Stimulated activated CD8-positive, alpha-beta memory T cell treated with anti-CD3 and anti-CD28 coated beads, Interleukin-15, amount 100 ng/mL, for 48 hours (primary cell): ENCODE measurements around the gene HHLA2.
A peak's percentile ranks its signal among the peaks of the same experiment; 100 is the strongest.
"Not testable (repeated sequence)": the region's sequence is repeated elsewhere in the genome, so short reads cannot be mapped to it uniquely, and the experiment has no call there.

Experiments used
- DNase-seq, 2 donors: peaks; one replicate each; pipeline ENCODE4 v3.0.0-alpha.2; 2020; ENCODE audit warnings: low read depth in 2 of 2

HHLA2 gene

DNA sequence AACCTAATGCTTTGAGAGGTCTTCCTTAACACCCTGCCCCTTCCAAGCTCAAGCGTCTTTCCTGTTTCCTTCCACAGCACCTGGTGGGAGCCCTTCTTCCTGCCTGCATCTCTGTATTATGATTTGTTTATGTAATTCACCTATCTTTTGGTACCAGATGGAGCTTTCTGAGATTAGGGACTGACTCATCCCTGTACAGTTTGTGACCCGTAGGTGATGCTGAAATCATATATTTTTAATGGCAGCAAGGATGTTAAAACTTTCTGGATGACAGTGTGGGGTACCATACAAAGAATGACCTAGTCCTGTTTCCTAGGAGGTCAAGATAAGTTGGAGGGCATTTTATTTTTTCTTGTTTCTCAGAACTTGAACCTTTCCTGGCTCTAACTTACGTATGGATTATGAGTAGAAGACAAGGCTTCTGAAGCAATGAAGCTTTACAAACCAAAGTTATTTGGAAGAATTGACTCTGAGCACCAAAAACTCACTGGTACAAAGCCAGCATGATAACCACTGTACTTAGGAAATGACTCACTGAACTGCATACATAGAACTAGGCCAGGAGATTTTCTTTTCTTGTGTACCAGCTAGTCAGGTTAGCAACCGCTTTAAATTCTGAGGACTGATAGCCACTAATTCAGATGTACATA lies 46.6 kb downstream of the HHLA2 start:
- no peak for DNase-seq

DNA sequence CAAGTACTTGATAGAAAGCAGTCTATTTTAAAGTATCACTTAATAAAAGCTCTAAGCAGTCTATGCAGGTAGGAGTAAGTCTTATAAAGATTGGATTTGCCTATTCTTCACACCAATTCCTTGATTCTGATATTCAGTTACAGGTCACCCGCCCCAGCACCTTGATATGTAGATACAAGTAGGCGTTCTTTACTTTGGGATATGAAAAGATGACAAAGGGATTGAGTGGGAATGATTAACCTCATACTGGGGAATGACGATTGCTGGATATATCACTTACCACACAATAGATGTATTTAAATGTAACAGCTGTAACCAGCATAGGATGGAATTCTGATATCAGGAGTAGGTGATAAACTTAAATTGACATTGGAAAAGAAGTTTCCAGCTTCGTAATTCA lies 47.1 kb downstream of the HHLA2 start:
- no peak for DNase-seq

DNA sequence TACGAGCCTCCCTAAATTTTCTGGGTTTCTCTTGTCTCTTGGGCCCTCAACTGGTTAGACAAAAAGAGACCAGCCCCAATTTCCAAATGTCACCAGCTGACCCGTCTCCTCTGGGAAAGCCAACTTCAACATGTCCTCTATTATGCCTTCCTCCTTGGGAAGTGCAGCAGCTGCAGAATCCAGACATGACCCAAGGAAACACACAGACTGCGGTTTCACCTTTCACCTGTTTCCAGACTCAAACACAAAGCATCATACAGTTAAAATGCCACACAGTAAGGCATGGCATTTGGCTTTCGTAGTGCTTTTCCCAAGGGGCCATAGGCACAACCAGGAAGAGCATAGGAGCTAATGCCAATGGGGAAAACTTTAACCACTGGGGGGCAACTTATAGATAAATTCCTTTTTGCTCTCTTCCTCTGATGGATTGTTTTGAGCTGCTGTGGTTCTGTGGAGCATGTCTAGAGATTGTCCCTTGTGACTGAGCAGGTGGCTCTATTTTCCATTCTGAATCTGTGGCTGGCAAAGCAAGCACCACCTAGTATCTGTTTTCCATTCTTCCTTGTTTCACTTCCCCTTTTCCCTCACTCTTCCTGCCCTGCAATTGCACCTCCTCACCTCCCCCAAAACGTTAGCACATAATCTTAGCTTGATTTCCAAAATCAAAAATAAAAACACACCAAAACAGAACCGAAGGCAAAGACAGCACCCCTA lies 49.3 kb downstream of the HHLA2 start:
- DNase-seq, result no peak

DNA sequence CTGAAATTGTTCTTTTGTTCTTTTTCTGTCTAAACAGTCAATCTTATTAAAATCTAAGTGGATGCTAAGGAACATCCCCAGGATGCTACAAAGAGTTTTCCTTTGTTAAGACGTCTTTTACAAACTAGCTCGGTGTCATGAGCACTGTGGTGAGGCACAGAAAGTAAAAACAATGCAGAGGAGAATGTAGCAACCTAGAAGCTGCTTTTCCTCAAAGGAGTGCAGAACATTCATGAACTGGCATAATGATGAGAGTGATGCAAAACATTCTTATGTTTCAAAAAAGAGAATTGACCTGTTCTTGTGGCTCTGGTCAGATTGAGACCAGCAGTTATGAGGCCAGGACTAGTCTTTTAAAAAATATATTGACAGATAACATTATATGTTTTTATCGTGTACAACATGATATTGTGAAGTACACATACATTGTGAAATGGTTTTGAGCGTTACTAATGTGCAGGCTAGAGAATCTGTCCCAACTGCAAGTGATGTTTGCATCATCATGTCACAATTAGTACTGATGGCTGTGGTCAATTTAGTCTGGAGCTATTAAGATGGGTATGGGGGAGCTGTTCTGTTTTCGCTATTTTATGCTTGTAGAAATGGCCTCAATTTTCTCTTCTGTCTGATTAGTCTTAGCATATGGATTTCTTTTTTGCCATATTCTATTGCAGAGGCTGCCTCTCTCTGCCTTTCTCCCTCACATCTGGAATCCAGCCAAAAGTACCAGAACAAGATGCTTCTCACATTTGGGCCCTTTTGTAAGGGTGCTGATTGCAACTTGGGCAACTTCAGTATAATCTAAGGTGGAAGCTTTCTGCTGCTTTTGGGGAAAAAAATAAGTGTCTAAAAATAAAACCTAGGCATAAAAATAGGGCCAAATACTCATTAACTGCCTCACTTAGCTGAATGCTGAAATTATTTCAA lies 50.2 kb downstream of the HHLA2 start:
- DNase-seq, result no peak

DNA sequence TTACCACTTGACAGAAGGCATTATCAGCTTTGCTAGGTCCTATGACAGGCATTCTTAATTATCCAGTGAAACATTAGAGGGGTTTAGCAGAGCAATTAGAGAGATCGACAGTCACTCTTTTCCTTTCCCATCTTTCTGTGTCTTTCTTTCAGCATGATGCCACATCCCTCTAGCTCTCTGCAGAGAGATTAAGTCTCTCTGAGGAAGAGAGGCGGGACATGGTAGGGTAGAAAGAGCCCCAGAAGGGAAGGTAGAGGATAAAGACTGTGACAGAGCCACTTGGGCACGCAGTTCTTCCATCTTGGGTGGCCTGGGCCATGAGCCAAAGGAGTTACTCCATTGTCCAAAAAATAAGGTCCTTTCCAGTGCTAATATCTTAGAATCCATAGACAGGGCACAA lies 55.8 kb downstream of the HHLA2 start:
- no peak for DNase-seq

DNA sequence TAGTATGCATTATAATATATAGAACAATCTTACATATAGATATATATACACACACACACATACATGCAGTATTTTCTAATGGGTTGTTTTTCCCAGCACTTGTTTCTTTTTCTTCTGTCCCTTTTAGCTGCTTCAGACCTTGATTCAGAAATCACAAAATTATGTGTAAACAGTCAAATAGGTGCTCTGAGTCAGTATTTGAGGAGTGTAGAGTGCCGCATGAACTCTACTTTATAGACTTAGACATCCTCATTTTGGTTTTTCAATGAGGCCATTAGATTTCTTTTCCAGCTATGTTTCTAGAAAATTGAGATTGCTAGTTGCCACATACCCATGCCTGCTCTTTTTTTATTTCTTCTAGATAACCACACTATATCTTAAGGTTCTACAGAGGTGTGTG lies 58.2 kb downstream of the HHLA2 start:
- DNase-seq, result no peak

DNA sequence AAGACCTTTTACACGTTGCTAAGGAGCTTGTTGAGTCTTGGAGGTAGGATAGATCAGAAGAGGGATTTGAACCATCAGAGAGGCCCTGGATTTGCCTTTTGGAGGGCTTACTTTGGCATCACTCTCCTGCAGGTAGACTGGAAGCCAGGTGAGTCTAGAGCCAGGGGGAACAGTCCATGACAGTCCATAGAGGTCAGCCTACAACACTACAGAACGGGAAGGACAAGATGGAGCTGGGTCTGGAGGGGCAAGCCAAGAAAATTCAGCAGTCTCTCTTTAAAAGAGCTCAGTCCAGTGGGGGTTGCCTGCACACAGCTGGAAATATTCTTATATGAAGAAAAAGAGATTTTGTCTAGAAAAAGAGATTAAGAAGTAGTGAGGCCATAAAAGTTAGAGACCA lies 60.7 kb downstream of the HHLA2 start:
- DNase-seq, result no peak

DNA sequence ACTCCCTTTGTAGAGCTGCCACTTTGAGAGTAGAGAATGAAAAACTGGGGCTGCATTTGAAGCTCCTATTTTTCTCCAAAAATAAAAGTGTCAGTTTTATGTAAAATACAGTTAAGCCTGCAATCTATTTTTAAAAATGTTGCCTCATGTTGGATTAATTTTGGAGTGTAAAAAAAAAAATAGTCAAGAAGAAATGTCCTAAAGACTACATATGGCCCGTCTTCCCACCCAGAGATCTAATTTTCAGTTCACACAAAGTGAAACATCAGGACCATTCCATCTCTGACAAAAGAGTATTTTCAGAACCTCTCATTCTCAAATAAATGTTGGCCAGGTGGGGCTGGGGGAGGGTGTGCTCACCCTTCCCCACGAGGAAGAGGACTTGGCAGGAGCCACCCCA lies 62.7 kb downstream of the HHLA2 start:
- DNase-seq, result no peak

DNA sequence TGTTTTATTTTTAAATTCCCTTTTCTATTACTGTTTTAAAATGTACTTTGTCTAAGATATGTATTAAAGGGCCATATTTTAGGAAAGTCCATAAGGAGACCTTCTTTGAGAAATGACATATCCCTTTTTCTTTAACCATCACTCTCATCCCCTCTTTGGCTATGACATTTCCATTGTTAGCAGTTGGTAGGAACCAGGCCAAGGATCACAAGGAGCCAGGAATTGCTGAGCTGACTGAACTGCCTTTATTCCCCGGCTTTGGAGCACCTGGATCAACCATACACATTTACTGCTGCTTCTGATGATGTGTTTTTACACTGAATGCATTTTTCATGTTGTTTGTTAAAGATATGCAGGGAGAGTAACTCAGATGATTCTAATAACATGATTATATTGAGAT lies 79.7 kb downstream of the HHLA2 start:
- DNase-seq, result no peak

DNA sequence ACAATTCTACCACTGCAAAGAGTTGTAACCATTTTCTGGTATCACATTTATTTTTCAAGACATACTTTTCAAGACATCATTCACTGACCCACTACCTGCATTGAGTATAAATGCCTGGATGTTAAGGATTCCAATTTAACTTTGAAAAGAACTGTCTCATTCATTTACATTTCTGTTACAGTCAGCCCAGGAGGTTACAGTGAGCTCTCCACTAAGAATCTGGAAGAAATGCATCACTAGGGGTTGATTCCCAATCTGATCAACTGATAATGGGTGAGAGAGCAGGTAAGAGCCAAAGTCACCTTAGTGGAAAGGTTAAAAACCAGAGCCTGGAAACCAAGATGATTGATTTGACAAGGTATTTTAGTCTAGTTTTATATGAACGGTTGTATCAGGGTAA lies 81.0 kb downstream of the HHLA2 start:
- DNase-seq, result no peak

DNA sequence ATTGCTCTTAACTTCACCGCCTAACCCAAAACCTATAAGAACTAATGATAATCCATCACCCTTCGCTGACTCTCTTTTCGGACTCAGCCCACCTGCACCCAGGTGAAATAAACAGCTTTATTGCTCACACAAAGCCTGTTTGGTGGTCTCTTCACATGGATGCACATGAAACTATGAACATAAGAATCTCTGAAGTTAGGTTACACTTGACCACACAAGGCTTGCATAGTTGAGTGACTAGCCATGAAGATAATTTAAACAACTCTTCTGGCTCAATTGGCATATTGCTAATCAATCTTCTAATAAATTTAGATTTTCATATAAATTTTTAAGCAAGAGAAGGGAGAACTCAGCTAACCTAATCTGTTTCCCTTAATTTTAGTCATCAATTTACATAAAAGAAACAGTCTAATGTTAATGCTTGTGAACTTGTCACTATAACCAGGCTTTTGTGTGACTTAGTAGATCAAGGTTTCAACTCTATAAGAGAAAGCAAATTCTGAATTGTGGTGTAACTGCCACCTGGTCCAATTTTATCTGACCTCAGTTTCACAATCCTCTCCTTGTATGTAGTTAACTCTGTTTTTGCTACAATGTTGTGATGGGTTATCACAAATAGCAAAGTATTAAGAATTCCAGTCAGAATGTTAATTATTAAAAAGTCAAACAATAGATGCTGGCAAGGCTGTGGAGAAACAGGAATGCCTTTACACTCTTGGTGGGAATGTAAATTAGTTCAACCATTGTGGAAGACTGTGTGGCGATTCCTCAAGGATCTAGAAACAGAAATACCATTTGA lies 82.0 kb downstream of the HHLA2 start:
- DNase-seq, result no peak

DNA sequence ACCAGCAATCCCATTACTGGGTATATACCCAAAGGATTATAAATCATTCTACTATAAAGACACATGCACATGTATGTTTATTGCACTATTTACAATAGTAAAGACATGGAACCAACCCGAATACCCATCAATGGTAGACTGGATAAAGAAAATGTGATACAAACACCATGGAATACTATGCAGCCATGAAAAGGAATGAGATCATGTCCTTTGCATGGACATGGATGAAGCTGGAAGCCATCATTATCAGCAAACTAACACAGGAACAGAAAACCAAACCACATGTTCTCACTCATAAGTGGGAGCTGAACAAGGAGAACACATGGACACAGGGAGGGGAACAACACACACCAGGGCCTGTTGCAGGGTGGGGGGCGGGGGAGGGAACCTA lies 82.6 kb downstream of the HHLA2 start:
- not testable (repeated sequence) for DNase-seq

DNA sequence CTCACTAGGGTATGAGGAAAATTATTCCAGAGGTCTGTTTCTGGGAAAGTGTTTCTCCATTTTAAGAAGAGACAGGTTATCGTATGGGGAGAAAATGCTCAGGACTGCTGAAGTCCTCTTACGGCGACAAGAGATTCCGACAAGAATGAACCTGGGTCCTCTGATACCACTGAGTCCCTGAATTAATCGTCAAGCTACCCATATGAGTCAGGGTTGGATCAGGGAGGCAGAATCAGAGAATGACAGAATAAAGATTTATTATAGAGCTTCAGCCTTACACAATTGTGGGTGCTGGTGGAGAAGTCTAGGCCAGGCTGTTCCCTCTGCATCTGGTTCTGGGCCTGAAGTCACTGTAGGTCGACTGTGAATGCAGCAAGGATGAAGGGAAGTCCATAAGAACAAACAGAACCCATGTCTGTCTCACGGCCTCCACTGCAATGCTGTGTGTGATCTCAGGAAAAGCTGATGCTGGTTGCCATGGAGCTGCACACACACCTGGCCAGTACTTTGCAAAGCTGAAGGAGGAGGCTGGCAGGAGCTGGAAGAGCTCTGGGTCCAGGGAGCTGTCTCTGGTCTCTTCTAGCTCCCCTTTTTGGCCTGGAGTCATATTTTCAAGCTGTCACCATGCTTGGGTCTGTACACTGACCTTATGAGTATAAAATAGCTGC lies 83.9 kb downstream of the HHLA2 start:
- no peak for DNase-seq

DNA sequence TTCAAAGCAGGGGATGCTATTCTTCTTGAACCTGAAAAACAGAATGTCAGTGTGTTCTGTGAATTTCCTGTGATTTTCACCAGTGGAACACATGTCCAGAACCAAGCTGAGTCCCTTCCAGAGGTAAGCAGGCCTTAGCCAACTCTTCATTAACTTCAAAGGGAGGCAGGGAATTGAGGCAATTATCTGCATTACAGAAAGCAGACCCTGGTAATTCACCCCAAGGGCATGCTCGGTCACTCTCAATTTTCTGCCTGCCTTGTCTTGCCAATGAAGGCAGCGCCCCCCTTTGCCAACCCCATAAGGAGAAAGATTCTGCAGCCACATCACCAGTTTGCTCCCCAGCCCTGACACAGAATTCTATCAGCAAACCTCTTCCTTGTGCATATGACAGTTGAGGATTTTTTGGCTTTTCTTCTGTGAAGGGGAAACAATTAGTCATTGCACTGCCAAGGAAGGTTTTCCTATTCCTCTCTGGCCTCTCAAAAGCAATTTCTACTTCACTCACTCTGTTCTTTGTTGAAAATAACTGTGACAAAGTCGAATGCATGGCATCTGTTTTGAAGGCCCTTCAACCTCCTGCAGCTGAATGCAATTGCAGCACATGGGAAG lies 85.3 kb downstream of the HHLA2 start:
- no peak for DNase-seq

DNA sequence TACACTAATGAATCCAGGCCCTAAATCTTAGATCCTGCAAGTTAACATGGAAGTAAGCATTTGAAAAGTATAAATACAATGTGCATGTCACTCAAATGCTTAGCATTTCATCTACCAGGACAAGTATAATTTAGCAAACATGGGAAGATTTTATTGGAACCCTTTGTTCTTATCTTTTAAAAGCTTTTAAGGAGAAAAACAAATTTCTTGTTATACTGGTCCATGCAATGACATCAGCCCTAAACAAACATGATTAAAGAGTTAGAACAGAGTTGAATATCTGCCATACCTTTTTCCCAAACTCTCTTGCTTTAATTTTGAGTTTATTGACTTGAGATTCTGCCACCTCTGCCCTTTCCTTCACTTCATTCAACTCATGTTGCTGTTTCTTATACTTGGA lies 87.0 kb downstream of the HHLA2 start:
- no peak for DNase-seq

DNA sequence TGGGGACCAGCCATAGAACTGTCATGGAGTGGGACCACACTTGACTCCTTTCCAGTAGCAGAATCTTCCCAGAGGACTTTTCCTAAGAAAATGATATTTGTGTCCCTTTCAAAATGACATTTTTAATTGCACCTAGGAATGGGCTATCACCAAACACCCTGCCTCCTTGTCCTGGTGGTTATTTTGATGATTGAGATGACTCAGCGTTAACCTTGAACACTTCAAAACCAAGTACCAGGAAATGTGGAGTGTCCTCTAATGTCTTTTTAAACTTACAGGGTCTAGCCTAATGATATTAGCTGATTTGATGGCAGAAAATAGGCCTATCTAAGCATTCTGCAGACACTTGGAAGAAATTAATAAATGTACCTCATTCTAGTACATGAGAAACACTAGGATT lies 90.7 kb downstream of the HHLA2 start:
- DNase-seq, result no peak

DNA sequence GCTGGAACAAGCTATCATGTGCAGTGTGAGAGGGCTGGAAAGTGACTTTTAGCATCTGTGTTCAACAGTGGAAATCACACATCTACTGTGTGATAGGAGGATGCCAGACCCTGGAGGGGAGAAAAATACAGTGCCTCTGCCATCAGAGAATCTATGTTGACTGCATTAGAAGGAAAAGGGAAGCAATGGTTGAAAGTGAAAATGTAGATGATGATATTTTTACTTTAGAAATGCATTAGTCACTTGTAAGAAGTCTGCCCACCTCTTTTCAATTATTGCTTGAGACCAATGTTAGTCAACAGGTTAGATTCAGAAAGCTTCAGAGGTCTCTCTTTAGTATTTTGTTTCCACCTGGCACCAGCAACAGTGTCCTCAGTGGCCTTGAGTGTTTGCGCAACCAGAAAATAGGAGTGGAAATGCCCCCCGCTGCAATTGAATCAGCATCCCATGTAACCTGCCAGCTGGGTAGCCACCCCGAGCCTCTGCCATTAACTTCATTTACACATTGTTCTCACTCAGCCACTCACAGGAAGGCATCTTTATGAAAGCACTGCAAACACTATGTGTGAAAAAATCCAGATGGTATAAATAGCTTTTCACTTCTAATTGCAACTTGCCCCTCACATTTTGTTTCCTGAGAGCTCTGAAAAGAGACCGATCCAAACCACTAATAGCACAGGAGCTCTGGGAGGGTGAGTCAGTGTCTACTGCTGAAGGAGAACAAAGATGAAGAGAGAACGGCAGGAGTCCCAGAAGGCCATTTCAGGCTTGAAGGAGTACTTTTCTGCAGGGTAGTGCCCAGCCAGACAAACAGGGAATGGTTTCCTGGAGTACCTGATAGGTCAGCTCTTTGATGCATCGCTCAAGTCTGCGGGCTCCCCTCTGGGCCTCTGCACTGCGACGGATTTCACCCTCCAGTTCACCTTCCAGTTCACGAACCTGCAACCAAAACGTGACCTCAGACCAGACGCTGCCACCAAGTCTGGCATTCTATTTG lies 92.1 kb downstream of the HHLA2 start:
- DNase-seq, result peak in 1 of 2 donors; percentile 4

DNA sequence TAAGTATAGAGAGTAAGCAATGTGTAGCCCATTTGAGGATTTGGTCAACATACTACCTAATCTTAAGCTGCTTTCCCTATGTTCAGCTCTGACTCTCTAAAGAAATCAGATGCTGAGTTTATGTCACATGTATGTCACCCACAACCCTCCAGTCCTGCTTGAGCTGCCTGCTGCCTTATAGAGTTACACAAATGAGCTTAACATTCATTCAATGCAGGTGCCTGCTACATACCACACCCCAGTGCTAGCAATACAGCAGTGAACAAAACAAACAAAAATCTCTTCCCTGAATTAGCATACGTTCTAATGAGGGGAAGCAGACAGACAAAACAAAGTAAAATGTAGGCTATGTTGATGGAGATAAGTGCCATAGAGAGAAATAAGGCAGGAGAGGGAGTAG lies 93.0 kb downstream of the HHLA2 start:
- DNase-seq, result no peak

DNA sequence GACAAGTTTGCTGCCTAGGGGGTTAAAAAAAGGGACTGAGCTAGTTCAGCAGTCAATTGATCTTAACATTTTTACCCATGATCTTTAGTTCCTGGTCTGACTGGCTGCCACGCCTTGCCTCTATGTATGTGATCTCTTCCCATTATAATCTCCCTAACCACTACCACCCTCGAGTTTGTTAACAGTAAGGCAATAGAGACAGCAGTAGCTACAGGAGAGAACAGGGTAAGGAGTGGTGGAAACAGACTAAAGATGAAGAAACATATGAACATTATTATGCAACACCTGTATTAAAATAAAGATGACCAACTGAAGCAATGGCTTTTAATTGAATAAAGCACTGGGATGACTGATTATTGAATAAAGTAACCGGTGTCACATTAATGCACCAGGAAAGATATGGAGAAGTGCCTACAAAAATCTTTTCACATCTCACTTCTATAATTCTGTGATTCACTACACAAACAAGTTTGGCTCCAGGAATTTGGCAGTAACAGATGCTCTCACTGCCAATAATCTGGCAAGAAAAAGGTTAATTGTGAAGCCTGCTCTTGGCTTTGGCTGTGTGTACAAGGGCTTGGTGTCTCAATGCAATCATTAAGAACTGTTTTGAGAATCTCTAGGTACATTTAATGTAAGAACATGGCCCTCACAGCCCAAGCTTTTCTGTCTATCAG lies 95.7 kb downstream of the HHLA2 start:
- no peak for DNase-seq
